Fibroblast of lung (primary cell): ENCODE results near the gene SNAPC2. TPM values are rescaled to one million over a fixed set of nuclear protein-coding genes. Genes with fewer than 3 reads are reported as not detected.

Experiments used
- DNase-seq, 2 donors: peaks; one replicate each; pipeline versions ENCODE4 v3.0.0 to v3.0.0-alpha.2; 2010; ENCODE audit warnings: low read depth in 2 of 2
- H2AFZ ChIP-seq: 2 replicates; pipeline ENCODE4 v1.5.1; 2012; ENCODE audit warnings: low read length, control low read depth, inconsistent platforms
- H3K27ac ChIP-seq: 2 replicates; pipeline ENCODE4 v1.5.1; 2011; ENCODE audit warnings: low read length, control low read depth; ENCODE audit not compliant: insufficient read depth
- H3K27me3 ChIP-seq: 2 replicates; pipeline ENCODE4 v1.5.1; 2011; ENCODE audit warnings: mild to moderate bottlenecking, low read length; ENCODE audit not compliant: control insufficient read depth, insufficient read depth
- H3K36me3 ChIP-seq: 2 replicates; pipeline ENCODE4 v1.5.1; 2011; ENCODE audit warnings: low read length; ENCODE audit not compliant: control insufficient read depth, insufficient read depth
- H3K4me1 ChIP-seq: 2 replicates; pipeline ENCODE4 v1.5.1; 2011; ENCODE audit warnings: low read length; ENCODE audit not compliant: control insufficient read depth, insufficient read depth; ENCODE audit errors: extremely low read depth
- H3K4me2 ChIP-seq: 2 replicates; pipeline ENCODE4 v1.5.1; 2011; ENCODE audit warnings: low read length, control low read depth; ENCODE audit not compliant: insufficient read depth; ENCODE audit errors: extremely low read depth
- H3K4me3 ChIP-seq, 4 experiments: fragments of 200-600 bp in 1 of 4; sonication (generic) in 1 of 4; replicated peaks in 1 of 4; 2 replicates each; pipeline ENCODE4 v1.5.1; 2011 to 2016; ENCODE audit warnings: low read length in 4 of 4, low read depth in 3 of 4, mild to moderate bottlenecking in 3 of 4, control low read depth in 2 of 4, inconsistent platforms in 1 of 4, mixed read lengths in 1 of 4; ENCODE audit not compliant: insufficient read depth in 1 of 4; ENCODE audit errors: control extremely low read depth in 1 of 4
- H3K79me2 ChIP-seq: 2 replicates; pipeline ENCODE4 v1.5.1; 2012; ENCODE audit warnings: mild to moderate bottlenecking, low read length, inconsistent platforms; ENCODE audit not compliant: control insufficient read depth, insufficient read depth
- H3K9ac ChIP-seq: 2 replicates; pipeline ENCODE4 v1.5.1; 2011; ENCODE audit warnings: mild to moderate bottlenecking, low read length, control low read depth; ENCODE audit not compliant: insufficient read depth
- H3K9me3 ChIP-seq: 2 replicates; pipeline ENCODE4 v1.5.1; 2012; ENCODE audit warnings: low read depth, low read length; ENCODE audit not compliant: control insufficient read depth, insufficient read depth
- H4K20me1 ChIP-seq: 2 replicates; pipeline ENCODE4 v1.5.1; 2011; ENCODE audit warnings: low read length; ENCODE audit not compliant: control insufficient read depth, insufficient read depth; ENCODE audit errors: extremely low read depth
- EZH2 ChIP-seq: IDR thresholded peaks from 2 replicates; pipeline ENCODE4 v1.5.1; 2012; ENCODE audit warnings: low read length, control low read depth, mild to moderate bottlenecking; ENCODE audit errors: missing control alignments
- polyA plus RNA-seq, 2 donors: library from polyadenylated mRNA; depleted of rRNA in 1 of 2; stranded (reverse) in 1 of 2; unstranded in 1 of 2; fragments of >200 nt; gene quantifications; 2 replicates each; pipeline ENCODE4 v1.2.1, GENCODE V29; 2011 to 2012; ENCODE audit warnings: missing spikeins in 1 of 2
- total RNA-seq: library from RNA; depleted of rRNA; stranded (reverse); fragments of >200 nt; gene quantifications from 2 replicates; pipeline ENCODE4 v1.2.1, GENCODE V29; 2014
- TF ChIP-seq, protein P1 (sequence below), 2 donors: IDR thresholded peaks in 1 of 2; conservative IDR thresholded peaks in 1 of 2; 1 replicate in 1 of 2; 2 replicates in 1 of 2; pipeline ENCODE4 v1.5.1; 2011 to 2012; ENCODE audit warnings: low read length in 2 of 2, control low read depth in 1 of 2, inconsistent platforms in 1 of 2, low read depth in 1 of 2, mild to moderate bottlenecking in 1 of 2

SNAPC2 gene
- total and polyA plus RNA-seq, 2 donors (not counting 1 experiment from before 2014, with no cell fraction given), result 11.4 to 13.4 TPM

DNA sequence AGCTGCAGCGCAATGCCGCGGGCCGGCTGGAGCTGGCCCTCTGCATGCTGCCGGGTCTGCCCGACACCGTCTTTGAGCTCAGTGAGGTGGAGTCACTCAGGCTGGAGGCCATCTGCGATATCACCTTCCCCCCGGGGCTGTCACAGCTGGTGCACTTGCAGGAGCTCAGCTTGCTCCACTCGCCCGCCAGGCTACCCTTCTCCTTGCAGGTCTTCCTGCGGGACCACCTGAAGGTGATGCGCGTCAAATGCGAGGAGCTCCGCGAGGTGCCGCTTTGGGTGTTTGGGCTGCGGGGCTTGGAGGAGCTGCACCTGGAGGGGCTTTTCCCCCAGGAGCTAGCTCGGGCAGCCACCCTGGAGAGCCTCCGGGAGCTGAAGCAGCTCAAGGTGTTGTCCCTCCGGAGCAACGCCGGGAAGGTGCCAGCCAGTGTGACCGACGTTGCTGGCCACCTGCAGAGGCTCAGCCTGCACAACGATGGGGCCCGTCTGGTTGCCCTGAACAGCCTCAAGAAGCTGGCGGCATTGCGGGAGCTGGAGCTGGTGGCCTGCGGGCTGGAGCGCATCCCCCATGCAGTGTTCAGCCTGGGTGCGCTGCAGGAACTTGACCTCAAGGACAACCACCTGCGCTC, 20.3 kb upstream of the SNAPC2 start:
- Histone ChIP-seq H3K4me3 (no peak overlapping the region), H3K9me3 (no peaks in the 10 kb centered on the region), H2AFZ (no peak overlapping the region), H4K20me1 (no peaks in the 10 kb centered on the region), H3K79me2 (peaks cover 9% of the 10 kb centered on the region), H3K4me2 (no peak overlapping the region), H3K27ac (no peak overlapping the region), H3K9ac (no peak overlapping the region), H3K36me3 (peaks cover 2% of the 10 kb centered on the region), H3K4me1 (peaks cover 3% of the 10 kb centered on the region), H3K27me3 (no peaks in the 10 kb centered on the region)
- DNase-seq, result no peak
- TF ChIP-seq, protein P1, sequence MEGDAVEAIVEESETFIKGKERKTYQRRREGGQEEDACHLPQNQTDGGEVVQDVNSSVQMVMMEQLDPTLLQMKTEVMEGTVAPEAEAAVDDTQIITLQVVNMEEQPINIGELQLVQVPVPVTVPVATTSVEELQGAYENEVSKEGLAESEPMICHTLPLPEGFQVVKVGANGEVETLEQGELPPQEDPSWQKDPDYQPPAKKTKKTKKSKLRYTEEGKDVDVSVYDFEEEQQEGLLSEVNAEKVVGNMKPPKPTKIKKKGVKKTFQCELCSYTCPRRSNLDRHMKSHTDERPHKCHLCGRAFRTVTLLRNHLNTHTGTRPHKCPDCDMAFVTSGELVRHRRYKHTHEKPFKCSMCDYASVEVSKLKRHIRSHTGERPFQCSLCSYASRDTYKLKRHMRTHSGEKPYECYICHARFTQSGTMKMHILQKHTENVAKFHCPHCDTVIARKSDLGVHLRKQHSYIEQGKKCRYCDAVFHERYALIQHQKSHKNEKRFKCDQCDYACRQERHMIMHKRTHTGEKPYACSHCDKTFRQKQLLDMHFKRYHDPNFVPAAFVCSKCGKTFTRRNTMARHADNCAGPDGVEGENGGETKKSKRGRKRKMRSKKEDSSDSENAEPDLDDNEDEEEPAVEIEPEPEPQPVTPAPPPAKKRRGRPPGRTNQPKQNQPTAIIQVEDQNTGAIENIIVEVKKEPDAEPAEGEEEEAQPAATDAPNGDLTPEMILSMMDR (conservative IDR thresholded peaks at IDR 0.05 in 1 of 2, IDR thresholded peaks at IDR 0.05 in 1 of 2; ENCODE audit: low read depth in 1 of 2, low read length in 2 of 2), result no peak
- no peak for TF ChIP-seq EZH2

DNA sequence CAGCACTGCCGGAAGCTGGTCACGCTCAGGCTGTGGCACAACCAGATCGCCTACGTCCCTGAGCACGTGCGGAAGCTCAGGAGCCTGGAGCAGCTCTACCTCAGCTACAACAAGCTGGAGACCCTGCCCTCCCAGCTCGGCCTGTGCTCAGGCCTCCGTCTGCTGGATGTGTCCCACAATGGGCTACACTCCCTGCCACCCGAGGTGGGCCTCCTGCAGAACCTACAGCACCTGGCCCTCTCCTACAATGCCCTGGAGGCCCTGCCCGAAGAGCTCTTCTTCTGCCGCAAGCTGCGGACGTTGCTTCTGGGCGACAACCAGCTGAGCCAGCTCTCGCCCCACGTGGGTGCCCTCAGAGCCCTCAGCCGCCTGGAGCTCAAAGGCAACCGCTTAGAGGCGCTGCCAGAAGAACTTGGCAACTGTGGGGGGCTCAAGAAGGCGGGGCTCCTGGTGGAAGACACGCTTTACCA, 19.7 kb upstream of the SNAPC2 start:
- H3K4me3 ChIP-seq, result no peak overlapping the region
- peaks cover 6% of the 10 kb centered on the region for H3K4me1 ChIP-seq
- H3K9me3 ChIP-seq, result no peaks in the 10 kb centered on the region
- no peak for TF ChIP-seq EZH2
- TF ChIP-seq, protein P1 (conservative IDR thresholded peaks at IDR 0.05 in 1 of 2, IDR thresholded peaks at IDR 0.05 in 1 of 2; ENCODE audit: low read depth in 1 of 2, low read length in 2 of 2), result no peak
- peaks cover 2% of the 10 kb centered on the region for H3K36me3 ChIP-seq
- DNase-seq, result no peak
- H3K27ac ChIP-seq, result no peak overlapping the region
- no peaks in the 10 kb centered on the region for H4K20me1 ChIP-seq
- H3K79me2 ChIP-seq, result peaks cover 14% of the 10 kb centered on the region
- H3K9ac ChIP-seq, result no peak overlapping the region
- H2AFZ ChIP-seq, result no peak overlapping the region
- no peak overlapping the region for H3K4me2 ChIP-seq
- no peaks in the 10 kb centered on the region for H3K27me3 ChIP-seq

DNA sequence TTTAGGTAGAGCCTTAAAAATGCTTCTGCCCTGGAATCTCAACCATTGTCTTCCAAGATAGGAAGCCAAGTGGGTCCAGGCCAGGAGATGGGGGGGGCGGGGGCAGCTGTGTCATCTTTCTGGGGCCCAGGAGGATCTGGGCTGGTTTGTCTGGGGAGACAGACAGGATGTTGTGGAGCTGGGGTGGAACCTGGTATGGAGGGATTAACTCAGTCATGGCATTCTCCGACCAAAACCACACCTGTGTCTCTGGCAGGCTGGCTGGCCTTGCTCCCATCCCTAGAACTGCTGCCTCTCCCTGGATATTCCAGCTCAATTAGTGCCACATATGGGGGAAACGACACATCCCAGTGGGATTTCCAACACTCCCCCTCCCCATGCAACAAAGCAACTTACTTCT, 19.2 kb upstream of the SNAPC2 start:
- H3K4me1 ChIP-seq, result peaks cover 6% of the 10 kb centered on the region
- H3K9me3 ChIP-seq, result no peaks in the 10 kb centered on the region
- TF ChIP-seq, protein P1 (conservative IDR thresholded peaks at IDR 0.05 in 1 of 2, IDR thresholded peaks at IDR 0.05 in 1 of 2; ENCODE audit: low read depth in 1 of 2, low read length in 2 of 2), result no peak
- no peak for TF ChIP-seq EZH2
- H3K9ac ChIP-seq, result no peak overlapping the region
- peaks cover 19% of the 10 kb centered on the region for H3K79me2 ChIP-seq
- H3K27ac ChIP-seq, result no peak overlapping the region
- no peak overlapping the region for H2AFZ ChIP-seq
- H3K36me3 ChIP-seq, result peaks cover 2% of the 10 kb centered on the region
- no peaks in the 10 kb centered on the region for H4K20me1 ChIP-seq
- DNase-seq, result no peak
- H3K27me3 ChIP-seq, result no peaks in the 10 kb centered on the region
- H3K4me3 ChIP-seq, result no peak overlapping the region
- H3K4me2 ChIP-seq, result no peak overlapping the region
